Measurements from ENCODE around the gene ACACB. TPM values are rescaled to one million over a fixed set of nuclear protein-coding genes. Genes with fewer than 3 reads are reported as not detected.

The ACACB gene
- total RNA-seq, 2 donors from 2014 or later = 37.5 to 51.3 TPM

DNA sequence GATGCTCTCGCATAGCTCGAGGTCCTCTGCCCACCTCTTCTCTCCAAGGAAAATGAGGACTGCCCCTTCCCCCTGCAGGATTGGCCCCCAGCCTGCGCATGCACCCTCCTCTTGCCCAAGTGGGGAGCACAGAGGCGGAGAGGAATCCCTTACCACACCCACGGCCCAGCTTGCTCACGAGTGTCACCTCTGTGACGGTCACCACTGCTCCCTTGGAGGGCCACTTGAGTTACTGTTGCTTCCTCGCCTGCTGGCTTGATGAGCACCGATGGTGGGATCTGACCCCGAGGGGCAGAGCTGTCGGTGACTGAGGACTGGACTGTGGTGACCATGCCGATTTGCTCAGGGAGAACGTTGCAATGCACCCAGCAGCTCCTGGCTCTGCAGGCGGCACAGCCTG lies 151.0 kb downstream of the ACACB start:
- no peak overlapping the region for H3K4me3 ChIP-seq
- ATAC-seq (ENCODE audit: insufficient number of reproducible peaks, low FRiP score, low read depth) (no peak), DNase-seq (ENCODE audit: low spot score) (no peak)
- H3K27ac ChIP-seq = no peak overlapping the region
- H3K27me3 ChIP-seq (replicated peaks; ENCODE audit: insufficient read depth) = no peaks in the 10 kb centered on the region
- no peaks in the 10 kb centered on the region for H3K4me1 ChIP-seq (ENCODE audit: control insufficient read depth in 1 of 2, low read depth in 2 of 2)
- no peak for TF ChIP-seq CTCF (IDR thresholded peaks at IDR 0.05)
- peaks cover 22% of the 10 kb centered on the region for H3K36me3 ChIP-seq
- H3K9me3 ChIP-seq = peaks cover 4% of the 10 kb centered on the region

GRCh38 chr12:109268896-109269295 lies 152.5 kb downstream of the ACACB start:
- H3K27me3 ChIP-seq (replicated peaks; ENCODE audit: insufficient read depth) = no peaks in the 10 kb centered on the region
- no peak overlapping the region for H3K27ac ChIP-seq
- H3K36me3 ChIP-seq = peaks cover 19% of the 10 kb centered on the region
- no peak for TF ChIP-seq CTCF (IDR thresholded peaks at IDR 0.05)
- no peaks in the 10 kb centered on the region for H3K4me1 ChIP-seq (ENCODE audit: control insufficient read depth in 1 of 2, low read depth in 2 of 2)
- DNase-seq (ENCODE audit: low spot score) (no peak), ATAC-seq (ENCODE audit: insufficient number of reproducible peaks, low FRiP score, low read depth) (no peak)
- no peaks in the 10 kb centered on the region for H3K9me3 ChIP-seq
- H3K4me3 ChIP-seq = no peak overlapping the region

DNA sequence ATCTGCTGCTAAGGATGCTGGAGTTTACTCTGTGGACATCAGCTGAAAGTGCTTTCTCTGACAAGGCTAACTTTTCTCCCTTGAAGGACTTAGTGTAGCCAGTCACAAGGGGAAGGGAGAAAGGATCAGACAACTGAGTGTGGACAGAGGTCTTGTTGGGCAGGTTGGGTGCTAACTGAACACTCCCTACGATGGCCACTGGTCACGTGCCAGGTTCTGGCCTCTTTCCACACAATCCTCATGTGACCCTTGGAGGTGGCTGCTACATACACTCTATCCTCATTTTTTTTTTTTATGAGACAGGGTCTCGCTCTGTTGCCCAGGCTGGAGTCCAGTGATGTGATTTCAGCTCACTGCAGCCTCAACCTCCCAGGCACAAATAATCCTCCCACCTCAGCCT lies 153.0 kb downstream of the ACACB start:
- no peaks in the 10 kb centered on the region for H3K9me3 ChIP-seq
- ATAC-seq (ENCODE audit: insufficient number of reproducible peaks, low FRiP score, low read depth) (no peak), DNase-seq (ENCODE audit: low spot score) (no peak)
- no peak overlapping the region for H3K27ac ChIP-seq
- peaks cover 19% of the 10 kb centered on the region for H3K36me3 ChIP-seq
- no peaks in the 10 kb centered on the region for H3K4me1 ChIP-seq (ENCODE audit: control insufficient read depth in 1 of 2, low read depth in 2 of 2)
- no peaks in the 10 kb centered on the region for H3K27me3 ChIP-seq (replicated peaks; ENCODE audit: insufficient read depth)
- TF ChIP-seq CTCF (IDR thresholded peaks at IDR 0.05) = no peak
- no peak overlapping the region for H3K4me3 ChIP-seq

DNA sequence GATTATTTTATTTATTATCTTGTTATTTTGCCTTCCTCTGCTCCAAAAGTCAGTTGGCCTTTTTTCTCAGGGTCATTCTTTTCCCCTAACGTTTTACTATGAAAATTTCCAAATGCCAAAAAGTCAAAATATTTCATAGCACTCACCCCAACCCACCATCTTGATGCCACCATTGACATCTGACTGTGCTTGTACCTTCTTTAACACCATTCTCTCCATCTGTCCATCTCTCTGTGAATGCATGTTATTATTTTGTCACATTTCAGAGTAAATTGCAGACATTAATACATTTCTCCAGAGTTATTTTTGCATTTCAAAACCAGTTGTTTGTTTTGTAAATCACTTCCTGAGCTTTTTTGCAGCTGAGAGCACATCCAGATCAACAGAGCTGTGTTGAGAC lies 154.1 kb downstream of the ACACB start:
- DNase-seq (ENCODE audit: low spot score) (no peak), ATAC-seq (ENCODE audit: insufficient number of reproducible peaks, low FRiP score, low read depth) (no peak)
- no peaks in the 10 kb centered on the region for H3K4me1 ChIP-seq (ENCODE audit: control insufficient read depth in 1 of 2, low read depth in 2 of 2)
- TF ChIP-seq CTCF (IDR thresholded peaks at IDR 0.05) = no peak
- H3K27me3 ChIP-seq (replicated peaks; ENCODE audit: insufficient read depth) = no peaks in the 10 kb centered on the region
- peaks cover 9% of the 10 kb centered on the region for H3K36me3 ChIP-seq
- no peak overlapping the region for H3K4me3 ChIP-seq
- no peak overlapping the region for H3K27ac ChIP-seq
- H3K9me3 ChIP-seq = no peaks in the 10 kb centered on the region

DNA sequence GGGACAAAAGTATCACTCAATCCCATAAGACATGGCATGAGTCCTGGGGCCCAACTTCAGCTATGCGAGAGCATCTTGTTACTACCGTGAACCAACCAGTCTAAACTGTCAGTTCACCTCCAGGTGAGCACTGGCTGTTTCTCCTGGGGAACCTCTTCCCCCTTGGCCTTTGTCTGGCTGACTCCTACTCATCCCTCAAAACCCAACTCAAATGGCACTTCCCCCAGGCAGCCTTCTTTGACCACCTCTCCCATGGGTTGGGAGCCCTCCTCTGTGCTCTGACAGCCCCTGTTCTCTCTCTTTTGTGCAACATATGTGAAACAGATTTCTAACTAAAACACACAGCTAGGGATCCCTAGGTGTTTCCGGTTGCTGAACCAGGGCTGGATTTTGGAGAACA lies 155.0 kb downstream of the ACACB start:
- ATAC-seq (ENCODE audit: insufficient number of reproducible peaks, low FRiP score, low read depth) = no peak
- Histone ChIP-seq H3K27ac (no peak overlapping the region), H3K4me3 (no peak overlapping the region), H3K27me3 (replicated peaks; ENCODE audit: insufficient read depth) (no peaks in the 10 kb centered on the region), H3K9me3 (no peaks in the 10 kb centered on the region), H3K4me1 (ENCODE audit: control insufficient read depth in 1 of 2, low read depth in 2 of 2) (no peaks in the 10 kb centered on the region), H3K36me3 (peaks cover 2% of the 10 kb centered on the region)
- DNase-seq (ENCODE audit: low spot score) = no peak
- TF ChIP-seq CTCF (IDR thresholded peaks at IDR 0.05) = no peak
